Measurements from ENCODE around the gene SDF2. TPM values are rescaled to one million over a fixed set of nuclear protein-coding genes. Genes with fewer than 3 reads are reported as not detected.

The SDF2 gene
- polyA plus RNA-seq, 1 of the 3 experiments (the other 2 are of a cell fraction), result 108 TPM

GRCh38 chr17:28710861-28711722, 49.4 kb upstream of the SDF2 start:
- Histone ChIP-seq H3K79me2 (ENCODE audit: insufficient read depth) (peaks cover 9% of the 10 kb centered on the region; the same call in 1 of the 2 replicates), H3K4me3 (ENCODE audit: low read depth in 2 of 2, low read length in 1 of 2) (peak overlapping the region; percentile 59 to 69), H3F3A (replicated peaks; ENCODE audit: insufficient read depth) (peaks cover 32% of the 10 kb centered on the region), H3K4me2 (peak overlapping the region; percentile 95), H4K20me1 (ENCODE audit: insufficient read depth) (no peaks in the 10 kb centered on the region), H3K9me2 (no peaks in the 10 kb centered on the region), H3K9ac (peak overlapping the region; percentile 90), H3K4me1 (ENCODE audit: control insufficient read depth in 1 of 2, insufficient read depth in 2 of 2, low read depth in 1 of 2, low read length in 1 of 2) (peaks cover 0 to 13% of the 10 kb centered on the region in 2 experiments; a peak in 2 of 4 replicates), H3K36me3 (replicated peaks in 1 of 2; ENCODE audit: control insufficient read depth in 1 of 2, insufficient read depth in 2 of 2, low read length in 1 of 2) (no peaks in the 10 kb centered on the region), H3K9me3 (no peaks in the 10 kb centered on the region), H2AFZ (ENCODE audit: low read depth) (peak overlapping the region; percentile 83; the same call in 1 of the 2 replicates), H3K27me3 (ENCODE audit: insufficient read depth) (no peaks in the 10 kb centered on the region), H3K27ac (ENCODE audit: low read depth in 2 of 2, low read length in 1 of 2) (peak overlapping the region; percentile 78 to 90)
- WGBS (ENCODE audit: low lambda C conversion rate), result 16% methylated on average over 31 of the region's 74 CpGs
- POLR2A ChIA-PET, result interaction anchor here (0.6 to 3.2 kb wide), 7 partner anchors 10 to 240 kb away, joined by 3 to 46 read pairs (median 5); partner anchors contain the start of genes FAM222B, FLOT2, PHF12 and RPL23A
- CTCF ChIA-PET, result interaction anchor here (0.7 to 4.1 kb wide), 9 partner anchors 9 to 191 kb away, joined by 3 to 25 read pairs (median 4); partner anchors contain the start of genes NEK8, RPL23A and TLCD1
- peak; percentile 99 for DNase-seq
- peak; percentile 37; the same call in 1 of the 2 replicates for TF ChIP-seq NRF1 (IDR thresholded peaks at IDR 0.05; ENCODE audit: low read depth, low read length)
- no peak for TF ChIP-seq USF2 (IDR thresholded peaks at IDR 0.05; ENCODE audit: borderline replicate concordance, low read depth, low read length)
- peak; percentile 47 for TF ChIP-seq REST (IDR thresholded peaks at IDR 0.05; ENCODE audit: low read depth, low read length)
- TF ChIP-seq MXI1 (IDR thresholded peaks at IDR 0.05; ENCODE audit: low read depth, low read length), result peak; percentile 64
- TF ChIP-seq, protein P1, sequence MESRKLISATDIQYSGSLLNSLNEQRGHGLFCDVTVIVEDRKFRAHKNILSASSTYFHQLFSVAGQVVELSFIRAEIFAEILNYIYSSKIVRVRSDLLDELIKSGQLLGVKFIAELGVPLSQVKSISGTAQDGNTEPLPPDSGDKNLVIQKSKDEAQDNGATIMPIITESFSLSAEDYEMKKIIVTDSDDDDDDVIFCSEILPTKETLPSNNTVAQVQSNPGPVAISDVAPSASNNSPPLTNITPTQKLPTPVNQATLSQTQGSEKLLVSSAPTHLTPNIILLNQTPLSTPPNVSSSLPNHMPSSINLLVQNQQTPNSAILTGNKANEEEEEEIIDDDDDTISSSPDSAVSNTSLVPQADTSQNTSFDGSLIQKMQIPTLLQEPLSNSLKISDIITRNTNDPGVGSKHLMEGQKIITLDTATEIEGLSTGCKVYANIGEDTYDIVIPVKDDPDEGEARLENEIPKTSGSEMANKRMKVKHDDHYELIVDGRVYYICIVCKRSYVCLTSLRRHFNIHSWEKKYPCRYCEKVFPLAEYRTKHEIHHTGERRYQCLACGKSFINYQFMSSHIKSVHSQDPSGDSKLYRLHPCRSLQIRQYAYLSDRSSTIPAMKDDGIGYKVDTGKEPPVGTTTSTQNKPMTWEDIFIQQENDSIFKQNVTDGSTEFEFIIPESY (IDR thresholded peaks at IDR 0.05; ENCODE audit: borderline replicate concordance, low read depth), result no peak
- TF ChIP-seq RFX5 (IDR thresholded peaks at IDR 0.05; ENCODE audit: low read length), result no peak
- TF ChIP-seq USF1 (IDR thresholded peaks at IDR 0.05; ENCODE audit: borderline replicate concordance, low read depth), result no peak
- TF ChIP-seq MEF2A (IDR thresholded peaks at IDR 0.05; ENCODE audit: borderline replicate concordance, low read depth), result no peak
- TF ChIP-seq YY1 (IDR thresholded peaks at IDR 0.05; ENCODE audit: low read depth), result no peak
- TF ChIP-seq EP300 (IDR thresholded peaks at IDR 0.05; ENCODE audit: borderline replicate concordance in 1 of 2, low read depth in 1 of 2, low read length in 1 of 2), result 0 out of 4 replicates have a peak, but pooled peaks of 1 of the 2 experiments have one; percentile 9
- TF ChIP-seq NFIC (IDR thresholded peaks at IDR 0.05; ENCODE audit: borderline replicate concordance), result no peak
- TF ChIP-seq PBX3 (IDR thresholded peaks at IDR 0.05), result no peak
- TF ChIP-seq, protein P2, sequence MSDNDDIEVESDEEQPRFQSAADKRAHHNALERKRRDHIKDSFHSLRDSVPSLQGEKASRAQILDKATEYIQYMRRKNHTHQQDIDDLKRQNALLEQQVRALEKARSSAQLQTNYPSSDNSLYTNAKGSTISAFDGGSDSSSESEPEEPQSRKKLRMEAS (IDR thresholded peaks at IDR 0.05; ENCODE audit: low read depth), result peak; percentile 54
- peak; percentile 88 for TF ChIP-seq TAF1 (IDR thresholded peaks at IDR 0.05; ENCODE audit: borderline replicate concordance, low read depth, low read length)
- TF ChIP-seq FOXM1 (IDR thresholded peaks at IDR 0.05; ENCODE audit: low read depth), result no peak
- TF ChIP-seq IRF3 (IDR thresholded peaks at IDR 0.05; ENCODE audit: low read depth, low read length), result no peak
- peak; percentile 91 for TF ChIP-seq POLR2AphosphoS5 (IDR thresholded peaks at IDR 0.05; ENCODE audit: low read depth, low read length)
- peak; percentile 68; the same call in 1 of the 2 replicates for TF ChIP-seq SIN3A (IDR thresholded peaks at IDR 0.05; ENCODE audit: borderline replicate concordance, low read depth, low read length)
- TF ChIP-seq JUND (IDR thresholded peaks at IDR 0.05), result no peak
- TF ChIP-seq TCF12 (IDR thresholded peaks at IDR 0.05), result no peak
- TF ChIP-seq SMC3 (IDR thresholded peaks at IDR 0.05; ENCODE audit: low read depth, low read length), result no peak

All from SK-N-SH (cell line).